Peyer's patch (tissue), 4 donors: ENCODE results near the gene SIT1.

Source experiments
- POLR2A ChIP-seq, 2 donors: fragments of 450-650 bp; IDR thresholded peaks; one replicate each; pipeline ENCODE4 v1.5.1; 2017; ENCODE audit warnings: antibody characterized with exemption in 2 of 2, mild to moderate bottlenecking in 2 of 2, moderate library complexity in 2 of 2
- TF ChIP-seq, protein P1 (sequence below), 6 experiments: fragments of 450-650 bp in 4 of 6; fragments of 200-600 bp in 2 of 6; sonication (generic) in 1 of 6; IDR thresholded peaks; one replicate each; pipeline ENCODE4 v1.5.1; 2017 to 2019; ENCODE audit warnings: antibody characterized with exemption in 6 of 6, mild to moderate bottlenecking in 3 of 6, moderate library complexity in 1 of 6

DNA sequence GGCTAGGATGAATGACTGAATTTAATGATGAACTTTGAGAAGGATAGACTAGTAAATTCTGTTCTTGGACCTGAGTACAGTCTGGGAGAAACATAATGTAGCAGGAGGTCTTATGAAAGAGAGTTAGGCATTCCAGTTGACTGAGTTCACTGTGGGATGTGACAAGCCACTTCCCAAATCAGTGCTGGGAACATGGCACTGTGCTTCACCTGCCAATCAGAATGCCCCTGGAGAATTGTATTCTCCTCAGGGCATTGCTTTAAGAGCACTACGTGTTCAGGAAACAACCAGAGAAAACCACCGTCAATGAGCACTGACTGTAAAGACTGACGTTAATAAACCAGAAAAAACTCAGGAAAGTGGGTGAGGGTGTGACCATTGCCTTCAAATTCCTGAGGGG is 8.6 kb upstream of the SIT1 start:
- TF ChIP-seq, protein P1, sequence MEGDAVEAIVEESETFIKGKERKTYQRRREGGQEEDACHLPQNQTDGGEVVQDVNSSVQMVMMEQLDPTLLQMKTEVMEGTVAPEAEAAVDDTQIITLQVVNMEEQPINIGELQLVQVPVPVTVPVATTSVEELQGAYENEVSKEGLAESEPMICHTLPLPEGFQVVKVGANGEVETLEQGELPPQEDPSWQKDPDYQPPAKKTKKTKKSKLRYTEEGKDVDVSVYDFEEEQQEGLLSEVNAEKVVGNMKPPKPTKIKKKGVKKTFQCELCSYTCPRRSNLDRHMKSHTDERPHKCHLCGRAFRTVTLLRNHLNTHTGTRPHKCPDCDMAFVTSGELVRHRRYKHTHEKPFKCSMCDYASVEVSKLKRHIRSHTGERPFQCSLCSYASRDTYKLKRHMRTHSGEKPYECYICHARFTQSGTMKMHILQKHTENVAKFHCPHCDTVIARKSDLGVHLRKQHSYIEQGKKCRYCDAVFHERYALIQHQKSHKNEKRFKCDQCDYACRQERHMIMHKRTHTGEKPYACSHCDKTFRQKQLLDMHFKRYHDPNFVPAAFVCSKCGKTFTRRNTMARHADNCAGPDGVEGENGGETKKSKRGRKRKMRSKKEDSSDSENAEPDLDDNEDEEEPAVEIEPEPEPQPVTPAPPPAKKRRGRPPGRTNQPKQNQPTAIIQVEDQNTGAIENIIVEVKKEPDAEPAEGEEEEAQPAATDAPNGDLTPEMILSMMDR (IDR thresholded peaks at IDR 0.05) = no peak
- no peak for TF ChIP-seq POLR2A (IDR thresholded peaks at IDR 0.05)
